ENCODE results near the gene PCSK5. TPM values are rescaled to one million over a fixed set of nuclear protein-coding genes. Genes with fewer than 3 reads are reported as not detected.

The PCSK5 gene
- total RNA-seq, 4 donors from 2014 or later, result 9.6 to 41.8 (median 15.1) TPM

GRCh38 chr9:76127637-76128036 is 237.2 kb downstream of the PCSK5 start:
- Histone ChIP-seq H3K27ac (no peak overlapping the region), H3K36me3 (no peaks in the 10 kb centered on the region), H3K27me3 (no peaks in the 10 kb centered on the region), H3K4me3 (replicated peaks in 1 of 3) (no peak overlapping the region), H3K9me3 (no peaks in the 10 kb centered on the region), H3K4me1 (no peaks in the 10 kb centered on the region)
- 95 to 99% methylated on average over 5 of the region's 5 CpGs for WGBS, 2 donors
- DNase-seq, result no peak
- intact Hi-C loops (cut with DNase I), result no loop called here
- TF ChIP-seq, protein P1, sequence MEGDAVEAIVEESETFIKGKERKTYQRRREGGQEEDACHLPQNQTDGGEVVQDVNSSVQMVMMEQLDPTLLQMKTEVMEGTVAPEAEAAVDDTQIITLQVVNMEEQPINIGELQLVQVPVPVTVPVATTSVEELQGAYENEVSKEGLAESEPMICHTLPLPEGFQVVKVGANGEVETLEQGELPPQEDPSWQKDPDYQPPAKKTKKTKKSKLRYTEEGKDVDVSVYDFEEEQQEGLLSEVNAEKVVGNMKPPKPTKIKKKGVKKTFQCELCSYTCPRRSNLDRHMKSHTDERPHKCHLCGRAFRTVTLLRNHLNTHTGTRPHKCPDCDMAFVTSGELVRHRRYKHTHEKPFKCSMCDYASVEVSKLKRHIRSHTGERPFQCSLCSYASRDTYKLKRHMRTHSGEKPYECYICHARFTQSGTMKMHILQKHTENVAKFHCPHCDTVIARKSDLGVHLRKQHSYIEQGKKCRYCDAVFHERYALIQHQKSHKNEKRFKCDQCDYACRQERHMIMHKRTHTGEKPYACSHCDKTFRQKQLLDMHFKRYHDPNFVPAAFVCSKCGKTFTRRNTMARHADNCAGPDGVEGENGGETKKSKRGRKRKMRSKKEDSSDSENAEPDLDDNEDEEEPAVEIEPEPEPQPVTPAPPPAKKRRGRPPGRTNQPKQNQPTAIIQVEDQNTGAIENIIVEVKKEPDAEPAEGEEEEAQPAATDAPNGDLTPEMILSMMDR (IDR thresholded peaks at IDR 0.05), result no peak
- no peak for TF ChIP-seq POLR2A (IDR thresholded peaks at IDR 0.05)

DNA sequence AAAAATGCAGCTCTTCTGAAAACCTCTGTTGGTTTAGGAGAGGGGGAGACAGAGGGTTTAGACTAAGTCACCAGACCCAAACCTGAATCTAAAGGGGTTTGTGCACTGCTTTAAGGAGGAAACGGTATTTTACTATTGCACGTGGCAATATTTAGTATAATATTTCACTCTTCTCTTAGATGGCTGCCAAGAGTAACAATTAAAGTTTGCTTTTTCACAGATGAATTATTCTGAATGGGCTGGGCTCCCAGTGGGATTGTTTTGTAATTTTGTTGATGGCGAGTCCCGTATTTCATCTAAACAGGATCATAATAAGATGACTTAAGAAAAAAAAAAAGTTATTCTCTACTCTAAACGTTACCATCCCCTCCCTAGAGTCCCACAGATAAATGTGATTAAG is 245.4 kb downstream of the PCSK5 start:
- no peaks in the 10 kb centered on the region for H3K9me3 ChIP-seq
- WGBS, 2 donors, result 59 to 70% methylated on average over 5 of the region's 5 CpGs
- H3K27ac ChIP-seq, result no peak overlapping the region
- TF ChIP-seq, protein P1 (IDR thresholded peaks at IDR 0.05), result no peak
- TF ChIP-seq POLR2A (IDR thresholded peaks at IDR 0.05), result no peak
- no peak for DNase-seq
- no peak overlapping the region for H3K4me3 ChIP-seq (replicated peaks in 1 of 3)
- no peaks in the 10 kb centered on the region for H3K27me3 ChIP-seq
- intact Hi-C loops (cut with DNase I), result no loop called here
- H3K36me3 ChIP-seq, result no peaks in the 10 kb centered on the region
- H3K4me1 ChIP-seq, result no peaks in the 10 kb centered on the region

- intact Hi-C loops (cut with DNase I), result no loop called here
- no peak overlapping the region for H3K4me3 ChIP-seq (replicated peaks in 1 of 3)
- H3K9me3 ChIP-seq, result no peaks in the 10 kb centered on the region
- H3K27ac ChIP-seq, result no peak overlapping the region
- no peaks in the 10 kb centered on the region for H3K27me3 ChIP-seq
- DNase-seq, result no peak
- H3K4me1 ChIP-seq, result no peaks in the 10 kb centered on the region
- TF ChIP-seq, protein P1 (IDR thresholded peaks at IDR 0.05), result no peak
- TF ChIP-seq POLR2A (IDR thresholded peaks at IDR 0.05), result no peak
- 63 to 67% methylated on average over 1 of the region's 1 CpG for WGBS, 2 donors
- no peaks in the 10 kb centered on the region for H3K36me3 ChIP-seq
Observed at GRCh38 chr9:76136986-76137385, 246.5 kb downstream of the PCSK5 start.

DNA sequence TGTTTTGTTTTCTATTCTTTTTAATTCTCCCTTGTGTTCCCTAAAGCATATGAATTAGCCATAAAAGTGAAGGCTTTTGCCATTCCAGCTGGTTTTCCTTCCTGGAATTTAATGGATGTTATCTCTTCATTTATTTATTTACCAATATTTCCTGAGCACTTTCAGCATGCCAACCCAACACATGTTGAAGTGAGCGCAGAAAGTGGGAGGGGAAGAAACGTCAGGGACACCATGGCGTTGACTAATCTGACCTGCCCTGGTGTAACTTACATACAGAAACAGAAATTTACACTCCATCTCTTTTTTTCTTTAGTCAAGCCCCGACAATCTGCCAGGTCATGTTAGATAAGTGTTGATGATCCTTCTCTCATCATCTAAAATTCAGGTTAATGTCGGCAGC is 247.5 kb downstream of the PCSK5 start:
- DNase-seq, result no peak
- WGBS, 2 donors, result 90 to 95% methylated on average over 5 of the region's 5 CpGs
- H3K27ac ChIP-seq, result no peak overlapping the region
- intact Hi-C loops (cut with DNase I), result no loop called here
- H3K36me3 ChIP-seq, result no peaks in the 10 kb centered on the region
- H3K9me3 ChIP-seq, result no peaks in the 10 kb centered on the region
- H3K27me3 ChIP-seq, result no peaks in the 10 kb centered on the region
- no peak for TF ChIP-seq POLR2A (IDR thresholded peaks at IDR 0.05)
- TF ChIP-seq, protein P1 (IDR thresholded peaks at IDR 0.05), result no peak
- H3K4me1 ChIP-seq, result no peaks in the 10 kb centered on the region
- no peak overlapping the region for H3K4me3 ChIP-seq (replicated peaks in 1 of 3)

GRCh38 chr9:76138360-76138759 is 247.9 kb downstream of the PCSK5 start:
- H3K27ac ChIP-seq, result no peak overlapping the region

More at GRCh38 chr9:76138360-76138759, 247.9 kb downstream of the PCSK5 start:
- 83 to 95% methylated on average over 4 of the region's 4 CpGs for WGBS, 2 donors
- no peaks in the 10 kb centered on the region for H3K36me3 ChIP-seq
- no peak for DNase-seq
- H3K4me1 ChIP-seq, result no peaks in the 10 kb centered on the region
- no peaks in the 10 kb centered on the region for H3K27me3 ChIP-seq
- TF ChIP-seq, protein P1 (IDR thresholded peaks at IDR 0.05), result no peak
- TF ChIP-seq POLR2A (IDR thresholded peaks at IDR 0.05), result no peak
- intact Hi-C loops (cut with DNase I), result no loop called here
- H3K9me3 ChIP-seq, result no peaks in the 10 kb centered on the region
- no peak overlapping the region for H3K4me3 ChIP-seq (replicated peaks in 1 of 3)
